Measurements from ENCODE around the gene BCL7B. TPM values are rescaled to one million over a fixed set of nuclear protein-coding genes. Genes with fewer than 3 reads are reported as not detected.

BCL7B gene
- total RNA-seq, 1 experiment from 2014 or later: 41.0 TPM

DNA sequence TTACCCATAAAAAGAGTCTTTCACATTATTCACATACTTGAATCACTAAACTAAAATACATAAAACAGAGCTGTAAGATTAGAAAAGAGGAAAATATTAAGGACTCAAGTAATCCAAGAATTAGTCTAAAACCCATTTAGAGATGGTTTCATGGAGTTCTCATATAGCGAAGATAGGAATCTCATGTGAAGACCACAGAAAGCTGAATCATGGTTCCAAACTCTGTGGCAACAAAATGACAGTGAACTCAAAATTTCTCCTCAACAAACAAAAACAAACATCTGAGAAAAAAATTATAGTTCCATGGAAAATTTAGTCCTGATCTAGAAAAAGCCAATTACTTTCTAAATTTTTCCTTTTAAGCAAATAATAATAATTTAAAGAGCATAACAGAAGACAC is 70.0 kb downstream of the BCL7B start:
- no peaks in the 10 kb centered on the region for H3K4me1 ChIP-seq (ENCODE audit: insufficient read depth, low read length)
- peaks cover 25% of the 10 kb centered on the region for H3K79me2 ChIP-seq (ENCODE audit: low read length)
- TF ChIP-seq EZH2phosphoT487 (IDR thresholded peaks at IDR 0.05; ENCODE audit: borderline replicate concordance, low read length) (no peak), EZH2 (IDR thresholded peaks at IDR 0.05; ENCODE audit: low read length, unreplicated experiment) (no peak)
- TF ChIP-seq, protein P1, sequence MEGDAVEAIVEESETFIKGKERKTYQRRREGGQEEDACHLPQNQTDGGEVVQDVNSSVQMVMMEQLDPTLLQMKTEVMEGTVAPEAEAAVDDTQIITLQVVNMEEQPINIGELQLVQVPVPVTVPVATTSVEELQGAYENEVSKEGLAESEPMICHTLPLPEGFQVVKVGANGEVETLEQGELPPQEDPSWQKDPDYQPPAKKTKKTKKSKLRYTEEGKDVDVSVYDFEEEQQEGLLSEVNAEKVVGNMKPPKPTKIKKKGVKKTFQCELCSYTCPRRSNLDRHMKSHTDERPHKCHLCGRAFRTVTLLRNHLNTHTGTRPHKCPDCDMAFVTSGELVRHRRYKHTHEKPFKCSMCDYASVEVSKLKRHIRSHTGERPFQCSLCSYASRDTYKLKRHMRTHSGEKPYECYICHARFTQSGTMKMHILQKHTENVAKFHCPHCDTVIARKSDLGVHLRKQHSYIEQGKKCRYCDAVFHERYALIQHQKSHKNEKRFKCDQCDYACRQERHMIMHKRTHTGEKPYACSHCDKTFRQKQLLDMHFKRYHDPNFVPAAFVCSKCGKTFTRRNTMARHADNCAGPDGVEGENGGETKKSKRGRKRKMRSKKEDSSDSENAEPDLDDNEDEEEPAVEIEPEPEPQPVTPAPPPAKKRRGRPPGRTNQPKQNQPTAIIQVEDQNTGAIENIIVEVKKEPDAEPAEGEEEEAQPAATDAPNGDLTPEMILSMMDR (conservative IDR thresholded peaks at IDR 0.05; ENCODE audit: low read depth, low read length): no peak
- peaks cover 59% of the 10 kb centered on the region for H3K36me3 ChIP-seq (ENCODE audit: low read depth, low read length)
- no peak overlapping the region for H3K4me3 ChIP-seq (ENCODE audit: low read length)
- H3K9me2 ChIP-seq (replicated peaks; ENCODE audit: low read length): no peaks in the 10 kb centered on the region
- intact Hi-C loops (cut with micrococcal nuclease): no loop called here
- no peak overlapping the region for H3K9ac ChIP-seq (ENCODE audit: low read length)
- no peak for DNase-seq
- H3K9me3 ChIP-seq (ENCODE audit: low read length): no peaks in the 10 kb centered on the region
- peaks cover 3% of the 10 kb centered on the region for H3F3A ChIP-seq (ENCODE audit: low read length, unreplicated experiment)
- H3K4me2 ChIP-seq (ENCODE audit: low read length): no peak overlapping the region
- ChIA-PET CTCF (no interaction called here), POLR2A (ENCODE audit: unreplicated experiment) (no interaction called here)
- no peaks in the 10 kb centered on the region for H4K20me1 ChIP-seq (ENCODE audit: low read length)
- no peaks in the 10 kb centered on the region for H3K27me3 ChIP-seq (ENCODE audit: low read length)
- no peak overlapping the region for H2AFZ ChIP-seq (ENCODE audit: low read length)
- no peak for ATAC-seq
- no TSS peak for BruUV-seq (replicated peaks)
- H3K27ac ChIP-seq (ENCODE audit: low read length): no peak overlapping the region

Other genes with a start within 250 kb of the BCL7B start
- 36.0 and 51.6 TPM in 2 replicates for gene NSUN5, start 248.9 kb downstream of the BCL7B start, total RNA-seq (2014; rRNA removed)
- gene TRIM50, start 229.6 kb downstream of the BCL7B start, total RNA-seq (2014; rRNA removed): not detected in 2 replicates
- gene FKBP6, start 229.5 kb downstream of the BCL7B start, total RNA-seq (2014; rRNA removed): not detected in 2 replicates
- 0.12 and 0.87 TPM in 2 replicates for gene FZD9, start 123.9 kb downstream of the BCL7B start, total RNA-seq (2014; rRNA removed)
- gene BAZ1B, start 35.4 kb downstream of the BCL7B start, total RNA-seq (2014; rRNA removed): 45.5 and 62.5 TPM in 2 replicates
- gene TBL2, start 20.9 kb upstream of the BCL7B start, total RNA-seq (2014; rRNA removed): 62.8 and 73.0 TPM in 2 replicates
- 4.7 and 6.9 TPM in 2 replicates for gene MLXIPL, start 66.8 kb upstream of the BCL7B start, total RNA-seq (2014; rRNA removed)
- gene VPS37D, start 110.1 kb upstream of the BCL7B start, total RNA-seq (2014; rRNA removed): 6.3 and 7.7 TPM in 2 replicates
- gene DNAJC30, start 125.8 kb upstream of the BCL7B start, total RNA-seq (2014; rRNA removed): 2.9 and 4.8 TPM in 2 replicates
- gene BUD23, start 125.9 kb upstream of the BCL7B start, total RNA-seq (2014; rRNA removed): 124 and 138 TPM in 2 replicates
- 145 and 163 TPM in 2 replicates for gene STX1A, start 162.0 kb upstream of the BCL7B start, total RNA-seq (2014; rRNA removed)
- gene ABHD11, start 181.1 kb upstream of the BCL7B start, total RNA-seq (2014; rRNA removed): 38.6 and 41.4 TPM in 2 replicates
- 51.6 and 70.7 TPM in 2 replicates for gene CLDN3, start 212.6 kb upstream of the BCL7B start, total RNA-seq (2014; rRNA removed)

Measured in PC-3 (cell line).